ES-I3 (cell line): ENCODE measurements around the gene TAF3.
"Not testable (repeated sequence)": the region's sequence is repeated elsewhere in the genome, so short reads cannot be mapped to it uniquely, and the experiment has no call there.

ENCODE experiments used
- H3K36me3 ChIP-seq: 2 replicates; pipeline ENCODE4 v1.6.1; 2013; ENCODE audit warnings: mild to moderate bottlenecking, low read length, control low read depth, moderate library complexity; ENCODE audit not compliant: insufficient read depth
- H3K4me1 ChIP-seq: 2 replicates; pipeline ENCODE4 v1.6.1; 2013; ENCODE audit warnings: mild to moderate bottlenecking, control low read depth, low read length; ENCODE audit not compliant: insufficient read depth
- H3K9ac ChIP-seq: 2 replicates; pipeline ENCODE4 v1.6.1; 2013; ENCODE audit warnings: low read depth, mild to moderate bottlenecking, low read length, moderate library complexity
- H3K9me3 ChIP-seq: 2 replicates; pipeline ENCODE4 v1.6.1; 2013; ENCODE audit warnings: mild to moderate bottlenecking, low read length, moderate library complexity; ENCODE audit not compliant: control insufficient read depth, insufficient read depth

TAF3 gene

GRCh38 chr10:7795605-7796004 lies 22.7 kb upstream of the TAF3 start:
- peaks cover 17% of the 10 kb centered on the region for H3K36me3 ChIP-seq
- no peaks in the 10 kb centered on the region for H3K9me3 ChIP-seq
- H3K4me1 ChIP-seq = no peaks in the 10 kb centered on the region
- no peak overlapping the region for H3K9ac ChIP-seq

- Histone ChIP-seq H3K9ac (no peak overlapping the region), H3K4me1 (no peaks in the 10 kb centered on the region), H3K36me3 (peaks cover 24% of the 10 kb centered on the region), H3K9me3 (no peaks in the 10 kb centered on the region)
Observed at GRCh38 chr10:7797582-7797981, 20.7 kb upstream of the TAF3 start.

- Histone ChIP-seq H3K36me3 (peaks cover 45% of the 10 kb centered on the region), H3K4me1 (no peaks in the 10 kb centered on the region), H3K9ac (no peak overlapping the region), H3K9me3 (no peaks in the 10 kb centered on the region)
Observed at GRCh38 chr10:7802606-7803005, 15.7 kb upstream of the TAF3 start.

GRCh38 chr10:7804216-7804615 lies 14.1 kb upstream of the TAF3 start:
- Histone ChIP-seq H3K4me1 (no peaks in the 10 kb centered on the region), H3K9ac (no peak overlapping the region), H3K36me3 (peaks cover 44% of the 10 kb centered on the region), H3K9me3 (no peaks in the 10 kb centered on the region)

GRCh38 chr10:7804741-7805140 lies 13.6 kb upstream of the TAF3 start:
- no peaks in the 10 kb centered on the region for H3K9me3 ChIP-seq
- no peaks in the 10 kb centered on the region for H3K4me1 ChIP-seq
- H3K36me3 ChIP-seq = peaks cover 39% of the 10 kb centered on the region

GRCh38 chr10:7808686-7809267 lies 9.5 kb upstream of the TAF3 start:
- Histone ChIP-seq H3K4me1 (no peaks in the 10 kb centered on the region), H3K9me3 (no peaks in the 10 kb centered on the region), H3K36me3 (peaks cover 21% of the 10 kb centered on the region), H3K9ac (no peak overlapping the region)

More at GRCh38 chr10:7804741-7805140, 13.6 kb upstream of the TAF3 start:
- no peak overlapping the region for H3K9ac ChIP-seq

- no peaks in the 10 kb centered on the region for H3K4me1 ChIP-seq
- no peak overlapping the region for H3K9ac ChIP-seq
- peaks cover 8% of the 10 kb centered on the region for H3K36me3 ChIP-seq
- no peaks in the 10 kb centered on the region for H3K9me3 ChIP-seq
Observed at GRCh38 chr10:7810443-7810842, 7.9 kb upstream of the TAF3 start.

- H3K9ac ChIP-seq = no peak overlapping the region
- peaks cover 8% of the 10 kb centered on the region for H3K36me3 ChIP-seq
- no peaks in the 10 kb centered on the region for H3K4me1 ChIP-seq
- H3K9me3 ChIP-seq = no peaks in the 10 kb centered on the region
Observed at GRCh38 chr10:7811000-7811399, 7.3 kb upstream of the TAF3 start.

GRCh38 chr10:7811743-7812142 lies 6.6 kb upstream of the TAF3 start:
- not testable (repeated sequence) for H3K9ac ChIP-seq, H3K9me3 ChIP-seq, H3K36me3 ChIP-seq, H3K4me1 ChIP-seq

- Histone ChIP-seq H3K4me1 (no peaks in the 10 kb centered on the region), H3K9ac (no peak overlapping the region), H3K36me3 (no peaks in the 10 kb centered on the region), H3K9me3 (no peaks in the 10 kb centered on the region)
Observed at GRCh38 chr10:7813481-7813880, 4.8 kb upstream of the TAF3 start.

- Histone ChIP-seq H3K9ac (peak overlapping the region; percentile 99), H3K9me3 (no peaks in the 10 kb centered on the region)
Observed at GRCh38 chr10:7817576-7817975, 729 bp upstream of the TAF3 start.

GRCh38 chr10:7817984-7818294 lies 366 bp upstream of the TAF3 start:
- H3K4me1 ChIP-seq = peaks cover 4% of the 10 kb centered on the region; the same call in 1 of the 2 replicates
- no peaks in the 10 kb centered on the region for H3K9me3 ChIP-seq
- H3K36me3 ChIP-seq = no peaks in the 10 kb centered on the region
- H3K9ac ChIP-seq = peak overlapping the region; percentile 99

More at GRCh38 chr10:7817576-7817975, 729 bp upstream of the TAF3 start:
- Histone ChIP-seq H3K4me1 (peaks cover 4% of the 10 kb centered on the region; the same call in 1 of the 2 replicates), H3K36me3 (no peaks in the 10 kb centered on the region)

- Histone ChIP-seq H3K36me3 (no peaks in the 10 kb centered on the region), H3K4me1 (peaks cover 4% of the 10 kb centered on the region; the same call in 1 of the 2 replicates), H3K9ac (peak overlapping the region; percentile 99), H3K9me3 (no peaks in the 10 kb centered on the region)
Observed at GRCh38 chr10:7819121-7819460, 786 bp downstream of the TAF3 start.

- H3K36me3 ChIP-seq = no peaks in the 10 kb centered on the region
Observed at GRCh38 chr10:7824251-7824650, 5.9 kb downstream of the TAF3 start.

GRCh38 chr10:7826971-7827370 lies 8.7 kb downstream of the TAF3 start:
- Histone ChIP-seq H3K4me1 (no peaks in the 10 kb centered on the region; the same call in none of the 2 replicates), H3K36me3 (no peaks in the 10 kb centered on the region), H3K9me3 (no peaks in the 10 kb centered on the region), H3K9ac (no peak overlapping the region)

More at GRCh38 chr10:7824251-7824650, 5.9 kb downstream of the TAF3 start:
- no peak overlapping the region for H3K9ac ChIP-seq
- H3K9me3 ChIP-seq = no peaks in the 10 kb centered on the region
- peaks cover 4% of the 10 kb centered on the region; the same call in 1 of the 2 replicates for H3K4me1 ChIP-seq
